Tibial nerve (tissue), 4 donors: ENCODE data around the gene WDR37. TPM values are rescaled to one million over a fixed set of nuclear protein-coding genes. Genes with fewer than 3 reads are reported as not detected.
A peak's percentile ranks its signal among the peaks of the same experiment; 100 is the strongest.
"Not testable (repeated sequence)": the region's sequence is repeated elsewhere in the genome, so short reads cannot be mapped to it uniquely, and the experiment has no call there.

Source experiments
- DNase-seq, 2 donors: peaks; one replicate each; pipeline ENCODE4 v3.0.0-alpha.2; 2019; ENCODE audit warnings: low spot score in 2 of 2
- H3K27ac ChIP-seq, 4 donors: fragments of 200-600 bp; sonication (generic) in 3 of 4; one replicate each; pipeline ENCODE4 v1.5.1; 2017 to 2019; ENCODE audit warnings: mild to moderate bottlenecking in 1 of 4
- H3K27me3 ChIP-seq, 2 donors: fragments of 200-600 bp; sonication (generic) in 1 of 2; one replicate each; pipeline versions ENCODE4 v1.5.1 to v1.6.0; 2017 to 2019
- H3K36me3 ChIP-seq, 3 donors: fragments of 200-600 bp; sonication (generic); one replicate each; pipeline ENCODE4 v1.5.1; 2018 to 2019
- H3K4me1 ChIP-seq, 4 donors: fragments of 200-600 bp; sonication (generic) in 3 of 4; one replicate each; pipeline ENCODE4 v1.5.1; 2017 to 2019
- H3K4me3 ChIP-seq, 4 donors: fragments of 200-600 bp; sonication (generic) in 3 of 4; one replicate each; pipeline ENCODE4 v1.5.1; 2017 to 2019; ENCODE audit warnings: mild to moderate bottlenecking in 1 of 4, moderate library complexity in 1 of 4
- H3K9me3 ChIP-seq, 4 donors: fragments of 200-600 bp; sonication (generic) in 3 of 4; one replicate each; pipeline ENCODE4 v1.5.1; 2017 to 2019
- EP300 ChIP-seq, 2 donors: sonication (generic); formaldehyde crosslinking; IDR thresholded peaks; one replicate each; pipeline ENCODE4 v1.6.1; 2017; ENCODE audit warnings: antibody characterized with exemption in 2 of 2, mild to moderate bottlenecking in 1 of 2
- POLR2A ChIP-seq, 2 donors: fragments of 450-650 bp; IDR thresholded peaks; one replicate each; pipeline ENCODE4 v1.6.1; 2017; ENCODE audit warnings: antibody characterized with exemption in 2 of 2, mild to moderate bottlenecking in 2 of 2, moderate library complexity in 2 of 2
- WGBS, 2 donors: methylation state at CpG; one replicate each; pipeline ENCODE4 v1.1.5; 2018; 5-methylcytosine and 5-hydroxymethylcytosine counted together
- total RNA-seq, 4 donors: library from RNA; depleted of rRNA; stranded (reverse); fragments of >200 nt; gene quantifications; one replicate each; pipeline ENCODE4 v1.1.0, GENCODE V29; 2016
- TF ChIP-seq, protein P1 (sequence below), 5 experiments: fragments of 200-600 bp in 3 of 5; fragments of 450-650 bp in 2 of 5; sonication (generic) in 3 of 5; IDR thresholded peaks; one replicate each; pipeline ENCODE4 v1.5.1; 2016 to 2019; ENCODE audit warnings: antibody characterized with exemption in 5 of 5, mild to moderate bottlenecking in 3 of 5, moderate library complexity in 2 of 5

Gene WDR37, protein sequence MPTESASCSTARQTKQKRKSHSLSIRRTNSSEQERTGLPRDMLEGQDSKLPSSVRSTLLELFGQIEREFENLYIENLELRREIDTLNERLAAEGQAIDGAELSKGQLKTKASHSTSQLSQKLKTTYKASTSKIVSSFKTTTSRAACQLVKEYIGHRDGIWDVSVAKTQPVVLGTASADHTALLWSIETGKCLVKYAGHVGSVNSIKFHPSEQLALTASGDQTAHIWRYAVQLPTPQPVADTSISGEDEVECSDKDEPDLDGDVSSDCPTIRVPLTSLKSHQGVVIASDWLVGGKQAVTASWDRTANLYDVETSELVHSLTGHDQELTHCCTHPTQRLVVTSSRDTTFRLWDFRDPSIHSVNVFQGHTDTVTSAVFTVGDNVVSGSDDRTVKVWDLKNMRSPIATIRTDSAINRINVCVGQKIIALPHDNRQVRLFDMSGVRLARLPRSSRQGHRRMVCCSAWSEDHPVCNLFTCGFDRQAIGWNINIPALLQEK
- 10 to 100 TPM in 3 of 4 donors, 1 to 10 TPM in 1; 9.6 to 14.4 (median 12.9) TPM for total RNA-seq

GRCh38 chr10:1056326-1057105 is at the start of gene WDR37:
WDR37 (plus strand) TSS chr10:1056385; CDS start chr10:1072156, 15,771 bp downstream.
- peak; percentile 64 to 77 for DNase-seq
- H3K27me3 ChIP-seq: no peaks in the 10 kb centered on the region
- 0 to 2% methylated on average over 9 to 44 of the region's 87 CpGs for WGBS, 2 donors
- peak within 1 kb of the TSS; percentile 77 to 94 (median 87) for H3K4me3 ChIP-seq
- peaks cover 0 to 23% (median 0%) of the 10 kb centered on the region in 3 donors for H3K36me3 ChIP-seq
- peak within 1 kb of the TSS; percentile 91 to 99 (median 96) for H3K27ac ChIP-seq
- TF ChIP-seq POLR2A (IDR thresholded peaks at IDR 0.05) (peak; percentile 49 to 73), EP300 (IDR thresholded peaks at IDR 0.05) (peak; percentile 68 to 91)
- TF ChIP-seq, protein P1, sequence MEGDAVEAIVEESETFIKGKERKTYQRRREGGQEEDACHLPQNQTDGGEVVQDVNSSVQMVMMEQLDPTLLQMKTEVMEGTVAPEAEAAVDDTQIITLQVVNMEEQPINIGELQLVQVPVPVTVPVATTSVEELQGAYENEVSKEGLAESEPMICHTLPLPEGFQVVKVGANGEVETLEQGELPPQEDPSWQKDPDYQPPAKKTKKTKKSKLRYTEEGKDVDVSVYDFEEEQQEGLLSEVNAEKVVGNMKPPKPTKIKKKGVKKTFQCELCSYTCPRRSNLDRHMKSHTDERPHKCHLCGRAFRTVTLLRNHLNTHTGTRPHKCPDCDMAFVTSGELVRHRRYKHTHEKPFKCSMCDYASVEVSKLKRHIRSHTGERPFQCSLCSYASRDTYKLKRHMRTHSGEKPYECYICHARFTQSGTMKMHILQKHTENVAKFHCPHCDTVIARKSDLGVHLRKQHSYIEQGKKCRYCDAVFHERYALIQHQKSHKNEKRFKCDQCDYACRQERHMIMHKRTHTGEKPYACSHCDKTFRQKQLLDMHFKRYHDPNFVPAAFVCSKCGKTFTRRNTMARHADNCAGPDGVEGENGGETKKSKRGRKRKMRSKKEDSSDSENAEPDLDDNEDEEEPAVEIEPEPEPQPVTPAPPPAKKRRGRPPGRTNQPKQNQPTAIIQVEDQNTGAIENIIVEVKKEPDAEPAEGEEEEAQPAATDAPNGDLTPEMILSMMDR (IDR thresholded peaks at IDR 0.05): peak in 1 of 5 experiments; percentile 29
- no peaks in the 10 kb centered on the region for H3K9me3 ChIP-seq
- H3K4me1 ChIP-seq: peaks cover 0 to 72% (median 24%) of the 10 kb centered on the region in 4 donors

GRCh38 chr10:1006573-1006972 is 49.6 kb upstream of the WDR37 start:
- no peak overlapping the region for H3K4me3 ChIP-seq
- TF ChIP-seq, protein P1 (IDR thresholded peaks at IDR 0.05): no peak
- TF ChIP-seq EP300 (IDR thresholded peaks at IDR 0.05) (no peak), POLR2A (IDR thresholded peaks at IDR 0.05) (no peak)
- DNase-seq: no peak
- peaks cover 0 to 25% (median 9%) of the 10 kb centered on the region in 4 donors for H3K9me3 ChIP-seq
- H3K27ac ChIP-seq: no peak overlapping the region
- H3K4me1 ChIP-seq: no peaks in the 10 kb centered on the region
- H3K27me3 ChIP-seq: no peaks in the 10 kb centered on the region
- WGBS, 2 donors: 96% methylated on average over 9 of the region's 9 CpGs
- peaks cover 15 to 98% (median 60%) of the 10 kb centered on the region in 3 donors for H3K36me3 ChIP-seq

- TF ChIP-seq, protein P1 (IDR thresholded peaks at IDR 0.05): no peak
- TF ChIP-seq EP300 (IDR thresholded peaks at IDR 0.05) (no peak), POLR2A (IDR thresholded peaks at IDR 0.05) (no peak)
- Histone ChIP-seq H3K9me3 (peaks cover 0 to 15% (median 5%) of the 10 kb centered on the region in 4 donors), H3K36me3 (peaks cover 18 to 98% (median 61%) of the 10 kb centered on the region in 3 donors), H3K27me3 (no peaks in the 10 kb centered on the region), H3K4me3 (no peak overlapping the region), H3K4me1 (no peaks in the 10 kb centered on the region), H3K27ac (no peak overlapping the region)
- WGBS, 2 donors: 90 to 92% methylated on average over 10 of the region's 10 CpGs
- no peak for DNase-seq
Measured at GRCh38 chr10:1007583-1007982, 48.6 kb upstream of the WDR37 start.

DNA sequence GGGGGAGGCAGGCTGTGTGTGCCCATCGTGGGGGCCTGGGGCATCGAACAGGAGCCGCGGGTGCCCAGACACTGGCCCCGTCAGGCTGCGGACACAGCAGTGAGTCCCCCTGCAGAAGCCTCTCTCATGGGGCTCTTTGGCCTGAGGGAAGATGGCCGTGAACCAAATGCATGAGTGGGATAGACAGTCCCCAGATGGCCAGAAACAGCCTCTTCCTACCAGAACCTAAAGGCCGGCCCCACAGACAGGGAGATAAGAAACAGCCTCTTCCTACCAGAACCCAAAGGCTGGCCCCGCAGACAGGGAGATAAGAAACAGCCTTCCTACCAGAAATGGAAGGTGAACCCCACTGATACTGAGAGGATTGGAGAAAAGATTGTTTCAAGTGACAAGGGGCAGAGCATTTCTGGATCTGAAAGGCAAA is 47.1 kb upstream of the WDR37 start:
- no peaks in the 10 kb centered on the region for H3K4me1 ChIP-seq
- 92 to 95% methylated on average over 9 of the region's 9 CpGs for WGBS, 2 donors
- H3K27me3 ChIP-seq: no peaks in the 10 kb centered on the region
- H3K4me3 ChIP-seq: no peak overlapping the region
- no peaks in the 10 kb centered on the region for H3K9me3 ChIP-seq
- TF ChIP-seq EP300 (IDR thresholded peaks at IDR 0.05): no peak
- TF ChIP-seq POLR2A (IDR thresholded peaks at IDR 0.05): no peak
- no peak for DNase-seq
- H3K36me3 ChIP-seq: peaks cover 18 to 98% (median 55%) of the 10 kb centered on the region in 3 donors
- no peak overlapping the region for H3K27ac ChIP-seq

GRCh38 chr10:1009947-1010346 is 46.2 kb upstream of the WDR37 start:
- not testable (repeated sequence) for H3K27me3 ChIP-seq
- peaks cover 17 to 98% (median 53%) of the 10 kb centered on the region in 3 donors for H3K36me3 ChIP-seq

More at GRCh38 chr10:1009947-1010346, 46.2 kb upstream of the WDR37 start:
- H3K27ac ChIP-seq, H3K4me1 ChIP-seq, H3K4me3 ChIP-seq, DNase-seq, H3K9me3 ChIP-seq: not testable (repeated sequence)
- WGBS, 2 donors: 65 to 77% methylated on average over 7 to 8 of the region's 8 CpGs
